Measurements from ENCODE around the gene THBS4. TPM values are rescaled to one million over a fixed set of nuclear protein-coding genes. Genes with fewer than 3 reads are reported as not detected.

THBS4 gene
- total RNA-seq, 1 experiment from 2014 or later = 11.8 TPM

DNA sequence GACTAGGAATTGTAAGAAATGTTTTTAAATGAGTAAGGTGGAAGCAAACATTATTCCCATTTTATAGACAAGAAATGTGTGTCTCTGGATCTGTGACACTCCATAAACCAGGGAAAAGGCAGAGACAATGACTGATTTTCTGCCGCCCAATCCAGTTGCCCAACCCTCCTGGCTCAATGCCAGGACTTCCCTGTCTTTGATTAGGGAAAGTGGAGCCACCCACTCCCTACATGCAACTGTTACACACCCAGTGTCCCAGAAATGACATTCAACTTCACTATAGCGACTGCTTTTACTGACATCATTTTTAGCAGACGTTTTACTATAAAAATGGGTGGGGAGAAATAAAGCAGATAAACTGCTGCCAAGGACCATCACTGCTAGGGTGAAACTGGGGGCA is 79.7 kb downstream of the THBS4 start:
- no peak overlapping the region for H3K27ac Mint-ChIP-seq
- POLR2A ChIA-PET = no interaction called here
- H3K4me1 Mint-ChIP-seq = peaks cover 33% of the 10 kb centered on the region
- no peak overlapping the region for H3K4me3 Mint-ChIP-seq
- DNase-seq (ENCODE audit: low spot score) (no peak), ATAC-seq (no peak)
- TF ChIP-seq FOXJ3 (CRISPR knock-in tag; IDR thresholded peaks at IDR 0.05; ENCODE audit: borderline replicate concordance) = no peak
- TF ChIP-seq ZMAT4 (CRISPR knock-in tag; IDR thresholded peaks at IDR 0.05) = no peak
- TF ChIP-seq EMX1 (CRISPR knock-in tag; IDR thresholded peaks at IDR 0.05) = no peak
- no peak for TF ChIP-seq GTF2I (CRISPR knock-in tag; conservative IDR thresholded peaks at IDR 0.05)
- TF ChIP-seq MXD4 (CRISPR knock-in tag; IDR thresholded peaks at IDR 0.05; ENCODE audit: borderline replicate concordance) = no peak
- peaks cover 3% of the 10 kb centered on the region; the same call in 1 of the 2 replicates for H3K27me3 Mint-ChIP-seq (ENCODE audit: low read depth)
- peaks cover 30% of the 10 kb centered on the region for H3K9me3 Mint-ChIP-seq
- CTCF ChIA-PET = no interaction called here
- H3K36me3 Mint-ChIP-seq = peaks cover 29% of the 10 kb centered on the region

GRCh38 chr5:80116000-80116399 is 80.9 kb downstream of the THBS4 start:
- H3K27me3 Mint-ChIP-seq (ENCODE audit: low read depth) = no peaks in the 10 kb centered on the region; the same call in 1 of the 2 replicates
- H3K36me3 Mint-ChIP-seq = peaks cover 29% of the 10 kb centered on the region
- no peak for ATAC-seq
- peaks cover 30% of the 10 kb centered on the region for H3K9me3 Mint-ChIP-seq
- ChIA-PET POLR2A (no interaction called here), CTCF (interaction anchor here (1.0 kb wide), 1 partner anchor 18 kb away, joined by 3 read pairs; no protein-coding TSS in a partner anchor)
- no peak for DNase-seq (ENCODE audit: low spot score)
- peak overlapping the region; percentile 10; the same call in 1 of the 2 replicates for H3K27ac Mint-ChIP-seq
- no peak for TF ChIP-seq ZNF396 (CRISPR knock-in tag; IDR thresholded peaks at IDR 0.05; ENCODE audit: borderline replicate concordance)
- TF ChIP-seq ATF1 (CRISPR knock-in tag; IDR thresholded peaks at IDR 0.05) = no peak
- no peak for TF ChIP-seq E2F5 (CRISPR knock-in tag; IDR thresholded peaks at IDR 0.05)
- TF ChIP-seq, protein P1, sequence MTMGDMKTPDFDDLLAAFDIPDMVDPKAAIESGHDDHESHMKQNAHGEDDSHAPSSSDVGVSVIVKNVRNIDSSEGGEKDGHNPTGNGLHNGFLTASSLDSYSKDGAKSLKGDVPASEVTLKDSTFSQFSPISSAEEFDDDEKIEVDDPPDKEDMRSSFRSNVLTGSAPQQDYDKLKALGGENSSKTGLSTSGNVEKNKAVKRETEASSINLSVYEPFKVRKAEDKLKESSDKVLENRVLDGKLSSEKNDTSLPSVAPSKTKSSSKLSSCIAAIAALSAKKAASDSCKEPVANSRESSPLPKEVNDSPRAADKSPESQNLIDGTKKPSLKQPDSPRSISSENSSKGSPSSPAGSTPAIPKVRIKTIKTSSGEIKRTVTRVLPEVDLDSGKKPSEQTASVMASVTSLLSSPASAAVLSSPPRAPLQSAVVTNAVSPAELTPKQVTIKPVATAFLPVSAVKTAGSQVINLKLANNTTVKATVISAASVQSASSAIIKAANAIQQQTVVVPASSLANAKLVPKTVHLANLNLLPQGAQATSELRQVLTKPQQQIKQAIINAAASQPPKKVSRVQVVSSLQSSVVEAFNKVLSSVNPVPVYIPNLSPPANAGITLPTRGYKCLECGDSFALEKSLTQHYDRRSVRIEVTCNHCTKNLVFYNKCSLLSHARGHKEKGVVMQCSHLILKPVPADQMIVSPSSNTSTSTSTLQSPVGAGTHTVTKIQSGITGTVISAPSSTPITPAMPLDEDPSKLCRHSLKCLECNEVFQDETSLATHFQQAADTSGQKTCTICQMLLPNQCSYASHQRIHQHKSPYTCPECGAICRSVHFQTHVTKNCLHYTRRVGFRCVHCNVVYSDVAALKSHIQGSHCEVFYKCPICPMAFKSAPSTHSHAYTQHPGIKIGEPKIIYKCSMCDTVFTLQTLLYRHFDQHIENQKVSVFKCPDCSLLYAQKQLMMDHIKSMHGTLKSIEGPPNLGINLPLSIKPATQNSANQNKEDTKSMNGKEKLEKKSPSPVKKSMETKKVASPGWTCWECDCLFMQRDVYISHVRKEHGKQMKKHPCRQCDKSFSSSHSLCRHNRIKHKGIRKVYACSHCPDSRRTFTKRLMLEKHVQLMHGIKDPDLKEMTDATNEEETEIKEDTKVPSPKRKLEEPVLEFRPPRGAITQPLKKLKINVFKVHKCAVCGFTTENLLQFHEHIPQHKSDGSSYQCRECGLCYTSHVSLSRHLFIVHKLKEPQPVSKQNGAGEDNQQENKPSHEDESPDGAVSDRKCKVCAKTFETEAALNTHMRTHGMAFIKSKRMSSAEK (CRISPR knock-in tag; IDR thresholded peaks at IDR 0.05; ENCODE audit: borderline replicate concordance) = no peak
- TF ChIP-seq SOX15 (CRISPR knock-in tag; IDR thresholded peaks at IDR 0.05) = no peak
- TF ChIP-seq RELA (CRISPR knock-in tag; IDR thresholded peaks at IDR 0.05; ENCODE audit: borderline replicate concordance) = no peak
- no peak for TF ChIP-seq ZSCAN18 (CRISPR knock-in tag; IDR thresholded peaks at IDR 0.05)
- TF ChIP-seq, protein P2, sequence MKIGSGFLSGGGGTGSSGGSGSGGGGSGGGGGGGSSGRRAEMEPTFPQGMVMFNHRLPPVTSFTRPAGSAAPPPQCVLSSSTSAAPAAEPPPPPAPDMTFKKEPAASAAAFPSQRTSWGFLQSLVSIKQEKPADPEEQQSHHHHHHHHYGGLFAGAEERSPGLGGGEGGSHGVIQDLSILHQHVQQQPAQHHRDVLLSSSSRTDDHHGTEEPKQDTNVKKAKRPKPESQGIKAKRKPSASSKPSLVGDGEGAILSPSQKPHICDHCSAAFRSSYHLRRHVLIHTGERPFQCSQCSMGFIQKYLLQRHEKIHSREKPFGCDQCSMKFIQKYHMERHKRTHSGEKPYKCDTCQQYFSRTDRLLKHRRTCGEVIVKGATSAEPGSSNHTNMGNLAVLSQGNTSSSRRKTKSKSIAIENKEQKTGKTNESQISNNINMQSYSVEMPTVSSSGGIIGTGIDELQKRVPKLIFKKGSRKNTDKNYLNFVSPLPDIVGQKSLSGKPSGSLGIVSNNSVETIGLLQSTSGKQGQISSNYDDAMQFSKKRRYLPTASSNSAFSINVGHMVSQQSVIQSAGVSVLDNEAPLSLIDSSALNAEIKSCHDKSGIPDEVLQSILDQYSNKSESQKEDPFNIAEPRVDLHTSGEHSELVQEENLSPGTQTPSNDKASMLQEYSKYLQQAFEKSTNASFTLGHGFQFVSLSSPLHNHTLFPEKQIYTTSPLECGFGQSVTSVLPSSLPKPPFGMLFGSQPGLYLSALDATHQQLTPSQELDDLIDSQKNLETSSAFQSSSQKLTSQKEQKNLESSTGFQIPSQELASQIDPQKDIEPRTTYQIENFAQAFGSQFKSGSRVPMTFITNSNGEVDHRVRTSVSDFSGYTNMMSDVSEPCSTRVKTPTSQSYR (CRISPR knock-in tag; IDR thresholded peaks at IDR 0.05) = no peak
- TF ChIP-seq NR3C1 (CRISPR knock-in tag; conservative IDR thresholded peaks at IDR 0.05; ENCODE audit: low read depth) = no peak
- TF ChIP-seq MYBL2 (CRISPR knock-in tag; IDR thresholded peaks at IDR 0.05) = no peak
- TF ChIP-seq GRHL2 (CRISPR knock-in tag; IDR thresholded peaks at IDR 0.05; ENCODE audit: insufficient replicate concordance, severe bottlenecking) = no peak
- TF ChIP-seq FOXK1 (CRISPR knock-in tag; IDR thresholded peaks at IDR 0.05) = no peak
- TF ChIP-seq JAZF1 (CRISPR knock-in tag; IDR thresholded peaks at IDR 0.05) = no peak
- no peak for TF ChIP-seq ZNF263 (CRISPR knock-in tag; IDR thresholded peaks at IDR 0.05; ENCODE audit: low read depth)
- TF ChIP-seq GTF2I (CRISPR knock-in tag; conservative IDR thresholded peaks at IDR 0.05) = no peak
- TF ChIP-seq, protein P3, sequence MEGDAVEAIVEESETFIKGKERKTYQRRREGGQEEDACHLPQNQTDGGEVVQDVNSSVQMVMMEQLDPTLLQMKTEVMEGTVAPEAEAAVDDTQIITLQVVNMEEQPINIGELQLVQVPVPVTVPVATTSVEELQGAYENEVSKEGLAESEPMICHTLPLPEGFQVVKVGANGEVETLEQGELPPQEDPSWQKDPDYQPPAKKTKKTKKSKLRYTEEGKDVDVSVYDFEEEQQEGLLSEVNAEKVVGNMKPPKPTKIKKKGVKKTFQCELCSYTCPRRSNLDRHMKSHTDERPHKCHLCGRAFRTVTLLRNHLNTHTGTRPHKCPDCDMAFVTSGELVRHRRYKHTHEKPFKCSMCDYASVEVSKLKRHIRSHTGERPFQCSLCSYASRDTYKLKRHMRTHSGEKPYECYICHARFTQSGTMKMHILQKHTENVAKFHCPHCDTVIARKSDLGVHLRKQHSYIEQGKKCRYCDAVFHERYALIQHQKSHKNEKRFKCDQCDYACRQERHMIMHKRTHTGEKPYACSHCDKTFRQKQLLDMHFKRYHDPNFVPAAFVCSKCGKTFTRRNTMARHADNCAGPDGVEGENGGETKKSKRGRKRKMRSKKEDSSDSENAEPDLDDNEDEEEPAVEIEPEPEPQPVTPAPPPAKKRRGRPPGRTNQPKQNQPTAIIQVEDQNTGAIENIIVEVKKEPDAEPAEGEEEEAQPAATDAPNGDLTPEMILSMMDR (IDR thresholded peaks at IDR 0.05) = no peak
- H3K4me1 Mint-ChIP-seq = peaks cover 22% of the 10 kb centered on the region
- no peak overlapping the region for H3K4me3 Mint-ChIP-seq
